ENCODE results near the gene PLA2G4B.

DNA sequence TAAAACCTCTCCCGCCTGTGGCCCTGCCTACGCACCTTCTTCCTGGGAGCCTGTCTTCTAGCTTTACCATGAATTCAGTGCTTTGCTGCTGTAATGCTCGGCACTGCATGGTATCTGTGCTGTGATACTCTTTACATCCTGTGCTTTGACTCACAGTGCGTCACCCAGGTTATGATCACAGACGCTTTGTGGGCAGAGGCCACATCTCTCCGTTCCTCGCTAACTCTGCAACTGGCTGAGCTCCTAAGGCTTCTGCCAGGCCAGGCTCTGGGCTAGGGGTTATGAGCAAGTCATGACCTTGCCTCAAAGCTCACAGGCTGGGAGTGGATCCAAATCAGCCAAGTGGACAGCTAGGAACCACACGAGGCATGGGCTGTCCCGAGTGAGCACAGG lies 32.0 kb downstream of the PLA2G4B start:
- TF ChIP-seq POLR2AphosphoS5 (IDR thresholded peaks at IDR 0.05; ENCODE audit: low read depth, low read length) (no peak), CTCF (IDR thresholded peaks at IDR 0.05) (no peak), REST (IDR thresholded peaks at IDR 0.05; ENCODE audit: insufficient read depth in 1 of 2, low read depth in 2 of 2, low read length in 1 of 2) (no peak), SIN3A (IDR thresholded peaks at IDR 0.05; ENCODE audit: borderline replicate concordance, insufficient read depth, low read depth, low read length) (no peak), TCF7L2 (IDR thresholded peaks at IDR 0.05; ENCODE audit: low read depth, low read length) (no peak)
